IMR-90 (cell line): ENCODE data around the gene MCTP1. TPM values are rescaled to one million over a fixed set of nuclear protein-coding genes. Genes with fewer than 3 reads are reported as not detected.

Experiments
- ATAC-seq: fragments of 200-7000 bp; cut with Tn5 transposase; 2 replicates; pipeline ENCODE4 v1.9.1; 2020; ENCODE audit warnings: low read depth, mild to moderate bottlenecking, moderate library complexity
- BruUV-seq: library from RNA; stranded (reverse); fragments of 400-500 nt; replicated peaks from 2 replicates; lab custom pipeline; 2021; lab: Mats Ljungman, UMichigan
- CTCF ChIA-PET: fragments of 300-600 bp; formaldehyde crosslinking; extraction: SDS; loops from one replicate; lab custom pipeline; 2021; ENCODE audit warnings: antibody characterized with exemption; lab: Yijun Ruan, JAX
- POLR2A ChIA-PET: fragments of 300-600 bp; sonication (Branson Sonifier 250); formaldehyde crosslinking; loops from one replicate; lab custom pipeline; 2022; ENCODE audit warnings: antibody characterized with exemption; ENCODE audit not compliant: unreplicated experiment; lab: Charles Lee
- DNase-seq: peaks from one replicate; pipeline ENCODE4 v3.0.0; 2013
- H2AFZ ChIP-seq: replicated peaks from 2 replicates; pipeline ENCODE3; 2013; ENCODE audit warnings: low read length, mild to moderate bottlenecking; ENCODE audit not compliant: poor library complexity
- H2AK5ac ChIP-seq: 2 replicates; pipeline ENCODE4 v1.6.1; 2013; ENCODE audit warnings: low read depth, low read length, inconsistent platforms
- H2AK9ac ChIP-seq: replicated peaks from 2 replicates; pipeline ENCODE3; 2013; ENCODE audit warnings: mild to moderate bottlenecking, low read depth, low read length, moderate library complexity; ENCODE audit not compliant: poor library complexity
- H2BK120ac ChIP-seq: 2 replicates; pipeline ENCODE4 v1.6.1; 2013; ENCODE audit warnings: low read depth, low read length, inconsistent platforms
- H2BK15ac ChIP-seq: 3 replicates; pipeline ENCODE4 v1.6.1; 2013; ENCODE audit warnings: low read depth, low read length, inconsistent platforms
- H2BK20ac ChIP-seq: 2 replicates; pipeline ENCODE4 v1.6.1; 2013; ENCODE audit warnings: low read depth, mild to moderate bottlenecking, inconsistent platforms, low read length, moderate library complexity
- H2BK5ac ChIP-seq: 2 replicates; pipeline ENCODE4 v1.6.1; 2013; ENCODE audit warnings: mild to moderate bottlenecking, low read depth, low read length, inconsistent platforms; ENCODE audit not compliant: poor library complexity, severe bottlenecking
- H3K14ac ChIP-seq: replicated peaks from 2 replicates; pipeline ENCODE4 v1.6.1; 2013; ENCODE audit warnings: low read depth, low read length, inconsistent platforms
- H3K18ac ChIP-seq: 2 replicates; pipeline ENCODE4 v1.6.1; 2013; ENCODE audit warnings: low read depth, low read length, control low read depth
- H3K23ac ChIP-seq: 2 replicates; pipeline ENCODE4 v1.6.1; 2013; ENCODE audit warnings: low read depth, low read length, inconsistent platforms
- H3K27ac ChIP-seq: 2 replicates; pipeline ENCODE4 v1.5.1; 2013; ENCODE audit warnings: mild to moderate bottlenecking, control low read depth, low read length; ENCODE audit not compliant: insufficient read depth
- H3K27me3 ChIP-seq: 2 replicates; pipeline ENCODE4 v1.6.1; 2013; ENCODE audit warnings: low read length; ENCODE audit not compliant: control insufficient read depth, insufficient read depth
- H3K36me3 ChIP-seq: 2 replicates; pipeline ENCODE4 v1.6.1; 2013; ENCODE audit warnings: low read length, mixed read lengths; ENCODE audit not compliant: control insufficient read depth, insufficient read depth
- H3K4ac ChIP-seq: 2 replicates; pipeline ENCODE4 v1.6.1; 2013; ENCODE audit warnings: low read depth, low read length, inconsistent platforms
- H3K4me1 ChIP-seq: 2 replicates; pipeline ENCODE4 v1.6.1; 2013; ENCODE audit warnings: low read length, mixed read lengths; ENCODE audit not compliant: control insufficient read depth, insufficient read depth
- H3K4me2 ChIP-seq: 2 replicates; pipeline ENCODE4 v1.6.1; 2013; ENCODE audit warnings: low read depth, mild to moderate bottlenecking, control low read depth, low read length, moderate library complexity
- H3K4me3 ChIP-seq: 2 replicates; pipeline ENCODE4 v1.5.1; 2013; ENCODE audit warnings: low read depth, mild to moderate bottlenecking, control low read depth, low read length, moderate library complexity; ENCODE audit not compliant: insufficient read depth
- H3K56ac ChIP-seq: 2 replicates; pipeline ENCODE4 v1.6.1; 2013; ENCODE audit warnings: low read length, inconsistent platforms; ENCODE audit not compliant: insufficient read depth; ENCODE audit errors: extremely low read depth
- H3K79me1 ChIP-seq, 2 experiments: 2 replicates each; pipeline ENCODE4 v1.6.1; 2013; ENCODE audit warnings: low read length in 2 of 2, inconsistent platforms in 1 of 2, low read depth in 1 of 2
- H3K9ac ChIP-seq: 2 replicates; pipeline ENCODE4 v1.6.1; 2013; ENCODE audit warnings: low read depth, low read length, control low read depth
- H3K9me1 ChIP-seq: 2 replicates; pipeline ENCODE4 v1.6.1; 2013; ENCODE audit warnings: low read length, inconsistent platforms; ENCODE audit not compliant: insufficient read depth
- H3K9me3 ChIP-seq: 2 replicates; pipeline ENCODE4 v1.6.1; 2013; ENCODE audit warnings: low read length; ENCODE audit not compliant: control insufficient read depth, insufficient read depth
- H4K20me1 ChIP-seq: 2 replicates; pipeline ENCODE4 v1.6.1; 2013; ENCODE audit warnings: low read length, inconsistent platforms; ENCODE audit not compliant: insufficient read depth
- H4K5ac ChIP-seq: 2 replicates; pipeline ENCODE4 v1.6.1; 2013; ENCODE audit warnings: mild to moderate bottlenecking, low read depth, low read length, control low read depth
- H4K8ac ChIP-seq, 2 experiments: 2 replicates each; pipeline ENCODE4 v1.6.1; 2013; ENCODE audit warnings: low read depth in 2 of 2, low read length in 2 of 2, control low read depth in 1 of 2, inconsistent platforms in 1 of 2
- H4K91ac ChIP-seq: 2 replicates; pipeline ENCODE4 v1.6.1; 2013; ENCODE audit warnings: low read depth, low read length, inconsistent platforms; ENCODE audit not compliant: insufficient read depth
- CEBPB ChIP-seq: IDR thresholded peaks from 2 replicates; pipeline ENCODE4 v1.6.1; 2012; ENCODE audit warnings: low read depth, low read length, improper control_type of control experiment
- FOS ChIP-seq: fragments of 150-350 bp; IDR thresholded peaks from 2 replicates; pipeline ENCODE4 v1.6.1; 2016; ENCODE audit warnings: low read depth, low read length
- MAFK ChIP-seq: IDR thresholded peaks from 2 replicates; pipeline ENCODE4 v1.6.1; 2012; ENCODE audit warnings: low read depth, low read length, improper control_type of control experiment
- MAZ ChIP-seq: IDR thresholded peaks from 2 replicates; pipeline ENCODE4 v1.6.1; 2012; ENCODE audit warnings: low read depth, mild to moderate bottlenecking, low read length, improper control_type of control experiment, moderate library complexity, borderline replicate concordance
- MXI1 ChIP-seq: IDR thresholded peaks from 2 replicates; pipeline ENCODE4 v1.6.1; 2012; ENCODE audit warnings: low read depth, mild to moderate bottlenecking, low read length, moderate library complexity, borderline replicate concordance
- NFE2L2 ChIP-seq: fragments of 150-350 bp; IDR thresholded peaks from 2 replicates; pipeline ENCODE4 v1.6.1; 2016; ENCODE audit warnings: low read depth, mild to moderate bottlenecking, low read length
- RCOR1 ChIP-seq: IDR thresholded peaks from 2 replicates; pipeline ENCODE4 v1.6.1; 2012; ENCODE audit warnings: mild to moderate bottlenecking, low read length, improper control_type of control experiment; ENCODE audit not compliant: insufficient replicate concordance
- RFX5 ChIP-seq: IDR thresholded peaks from 2 replicates; pipeline ENCODE4 v1.8.0; 2012; ENCODE audit warnings: low read depth, mild to moderate bottlenecking, low read length, moderate library complexity
- WGBS, 2 experiments: methylation state at CpG; one replicate each; pipeline versions ENCODE4 v1.1.5 to v1.1.7; 2013; ENCODE audit warnings: missing lambda C conversion rate in 2 of 2; ENCODE audit not compliant: insufficient read length in 1 of 2; ENCODE audit errors: extremely low coverage in 2 of 2; 5-methylcytosine and 5-hydroxymethylcytosine counted together
- dilution Hi-C: fragments of 300-500 bp; cut with HindIII; formaldehyde crosslinking; loops from one replicate; pipeline ENCODE4 v1.14.3; 2018; ENCODE audit warnings: low sequenced_read_pairs; ENCODE audit not compliant: unreplicated experiment
- in situ Hi-C: fragments of 300-500 bp; cut with MboI; formaldehyde crosslinking; loops from 3 replicates; pipeline ENCODE4 v1.14.3; 2019; ENCODE audit warnings: low sequenced_read_pairs, inconsistent platforms, mixed read lengths
- intact Hi-C: fragments of 100-400 bp; cut with micrococcal nuclease; formaldehyde crosslinking; loops from 2 replicates; pipeline ENCODE4 v1.10.0; 2022
- polyA plus RNA-seq, 3 experiments: library from polyadenylated mRNA; depleted of rRNA; stranded (reverse); fragments of >200 nt; gene quantifications; 2 replicates each; pipeline ENCODE4 v1.2.3, GENCODE V29; 2012; ENCODE audit warnings: low replicate concordance in 1 of 3
- total RNA-seq: library from RNA; depleted of rRNA; stranded (reverse); fragments of >200 nt; gene quantifications from 2 replicates; pipeline ENCODE4 v1.2.3, GENCODE V29; 2012
- TF ChIP-seq, protein P1 (sequence below): fragments of 150-350 bp; IDR thresholded peaks from 2 replicates; pipeline ENCODE4 v1.6.1; 2017; ENCODE audit warnings: mild to moderate bottlenecking, antibody characterized with exemption, low read length, low read depth
- TF ChIP-seq, protein P2 (sequence below): fragments of 150-350 bp; IDR thresholded peaks from 2 replicates; pipeline ENCODE4 v1.6.1; 2016; ENCODE audit warnings: low read depth, mild to moderate bottlenecking, low read length, moderate library complexity, borderline replicate concordance
- TF ChIP-seq, protein P3 (sequence below): conservative IDR thresholded peaks from 2 replicates; pipeline ENCODE4 v1.5.1; 2012; ENCODE audit warnings: mild to moderate bottlenecking, low read depth, low read length, improper control_type of control experiment

The MCTP1 gene
- total and polyA plus RNA-seq, 2 of the 4 experiments (the other 2 are of a cell fraction): 0.21 TPM; not detected in 1

DNA sequence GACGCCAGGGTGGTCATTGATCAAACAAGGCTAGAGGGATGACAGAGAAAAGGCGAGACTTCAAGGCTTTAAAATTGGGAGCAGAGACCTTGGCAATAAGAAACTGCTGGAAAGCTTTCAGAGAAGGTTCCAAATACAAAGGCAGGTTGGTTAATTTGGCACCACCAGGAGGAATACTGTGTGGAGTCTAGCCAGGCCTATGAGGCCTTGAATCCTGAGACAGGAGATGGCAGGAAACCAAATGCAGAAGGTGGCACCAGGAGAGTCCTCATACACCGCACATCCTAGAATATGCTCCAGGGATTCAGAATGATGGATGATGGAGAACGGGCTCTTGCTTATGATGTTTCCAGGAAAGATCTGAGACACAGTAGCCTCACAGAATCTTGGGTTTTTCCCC, 90.0 kb downstream of the MCTP1 start:
- H3K4ac ChIP-seq: no peak overlapping the region
- no peak overlapping the region for H3K9ac ChIP-seq
- H3K4me1 ChIP-seq: no peaks in the 10 kb centered on the region
- no peaks in the 10 kb centered on the region for H4K20me1 ChIP-seq
- TF ChIP-seq RFX5: no peak
- TF ChIP-seq MAFK: no peak
- no peak for TF ChIP-seq CEBPB
- TF ChIP-seq NFE2L2: no peak
- TF ChIP-seq, protein P1, sequence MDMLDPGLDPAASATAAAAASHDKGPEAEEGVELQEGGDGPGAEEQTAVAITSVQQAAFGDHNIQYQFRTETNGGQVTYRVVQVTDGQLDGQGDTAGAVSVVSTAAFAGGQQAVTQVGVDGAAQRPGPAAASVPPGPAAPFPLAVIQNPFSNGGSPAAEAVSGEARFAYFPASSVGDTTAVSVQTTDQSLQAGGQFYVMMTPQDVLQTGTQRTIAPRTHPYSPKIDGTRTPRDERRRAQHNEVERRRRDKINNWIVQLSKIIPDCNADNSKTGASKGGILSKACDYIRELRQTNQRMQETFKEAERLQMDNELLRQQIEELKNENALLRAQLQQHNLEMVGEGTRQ: no peak
- TF ChIP-seq, protein P2, sequence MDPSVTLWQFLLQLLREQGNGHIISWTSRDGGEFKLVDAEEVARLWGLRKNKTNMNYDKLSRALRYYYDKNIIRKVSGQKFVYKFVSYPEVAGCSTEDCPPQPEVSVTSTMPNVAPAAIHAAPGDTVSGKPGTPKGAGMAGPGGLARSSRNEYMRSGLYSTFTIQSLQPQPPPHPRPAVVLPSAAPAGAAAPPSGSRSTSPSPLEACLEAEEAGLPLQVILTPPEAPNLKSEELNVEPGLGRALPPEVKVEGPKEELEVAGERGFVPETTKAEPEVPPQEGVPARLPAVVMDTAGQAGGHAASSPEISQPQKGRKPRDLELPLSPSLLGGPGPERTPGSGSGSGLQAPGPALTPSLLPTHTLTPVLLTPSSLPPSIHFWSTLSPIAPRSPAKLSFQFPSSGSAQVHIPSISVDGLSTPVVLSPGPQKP: no peak
- no peak for TF ChIP-seq RCOR1
- TF ChIP-seq, protein P3, sequence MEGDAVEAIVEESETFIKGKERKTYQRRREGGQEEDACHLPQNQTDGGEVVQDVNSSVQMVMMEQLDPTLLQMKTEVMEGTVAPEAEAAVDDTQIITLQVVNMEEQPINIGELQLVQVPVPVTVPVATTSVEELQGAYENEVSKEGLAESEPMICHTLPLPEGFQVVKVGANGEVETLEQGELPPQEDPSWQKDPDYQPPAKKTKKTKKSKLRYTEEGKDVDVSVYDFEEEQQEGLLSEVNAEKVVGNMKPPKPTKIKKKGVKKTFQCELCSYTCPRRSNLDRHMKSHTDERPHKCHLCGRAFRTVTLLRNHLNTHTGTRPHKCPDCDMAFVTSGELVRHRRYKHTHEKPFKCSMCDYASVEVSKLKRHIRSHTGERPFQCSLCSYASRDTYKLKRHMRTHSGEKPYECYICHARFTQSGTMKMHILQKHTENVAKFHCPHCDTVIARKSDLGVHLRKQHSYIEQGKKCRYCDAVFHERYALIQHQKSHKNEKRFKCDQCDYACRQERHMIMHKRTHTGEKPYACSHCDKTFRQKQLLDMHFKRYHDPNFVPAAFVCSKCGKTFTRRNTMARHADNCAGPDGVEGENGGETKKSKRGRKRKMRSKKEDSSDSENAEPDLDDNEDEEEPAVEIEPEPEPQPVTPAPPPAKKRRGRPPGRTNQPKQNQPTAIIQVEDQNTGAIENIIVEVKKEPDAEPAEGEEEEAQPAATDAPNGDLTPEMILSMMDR: no peak
- no peak for TF ChIP-seq MXI1
- TF ChIP-seq MAZ: no peak
- TF ChIP-seq FOS: no peak
- no peak overlapping the region for H3K4me2 ChIP-seq
- BruUV-seq: no TSS peak
- H3K9me3 ChIP-seq: no peaks in the 10 kb centered on the region
- no peak overlapping the region for H2AK5ac ChIP-seq
- no peak overlapping the region for H2BK20ac ChIP-seq
- H2AK9ac ChIP-seq: no peak overlapping the region
- H2BK5ac ChIP-seq: no peak overlapping the region
- 50% methylated on average over 1 of the region's 4 CpGs; no CpG with 5 or more reads in 1 of the 2 experiments for WGBS, 2 experiments
- H3K23ac ChIP-seq: no peak overlapping the region
- CTCF ChIA-PET: no interaction called here
- no peaks in the 10 kb centered on the region for H3K9me1 ChIP-seq
- H3K36me3 ChIP-seq: no peaks in the 10 kb centered on the region
- POLR2A ChIA-PET: no interaction called here
- H2BK15ac ChIP-seq: no peak overlapping the region
- no peak overlapping the region for H4K91ac ChIP-seq
- ATAC-seq (no peak), DNase-seq (no peak)
- dilution Hi-C loops: no loop called here
- no peak overlapping the region for H3K14ac ChIP-seq
- in situ Hi-C loops: no loop called here
- H4K8ac ChIP-seq: no peak overlapping the region
- no peak overlapping the region for H3K56ac ChIP-seq
- H4K5ac ChIP-seq: no peak overlapping the region
- H3K4me3 ChIP-seq: no peak overlapping the region
- no peak overlapping the region for H2BK120ac ChIP-seq
- no peak overlapping the region for H3K18ac ChIP-seq
- H3K79me1 ChIP-seq: no peaks in the 10 kb centered on the region
- intact Hi-C loops: no loop called here
- no peak overlapping the region for H2AFZ ChIP-seq
- no peak overlapping the region for H3K27ac ChIP-seq
- no peaks in the 10 kb centered on the region for H3K27me3 ChIP-seq
